ENCODE results near the gene PSME1. TPM values are rescaled to one million over a fixed set of nuclear protein-coding genes. Genes with fewer than 3 reads are reported as not detected.

PSME1 gene
- total and polyA plus RNA-seq, 4 donors: 63.3 to 237 (median 101) TPM

- DNase-seq (ENCODE audit: low spot score): no peak
- H3K9ac ChIP-seq (ENCODE audit: low read depth in 1 of 2, low read length in 2 of 2): no peak overlapping the region
- WGBS: 87% methylated on average over 2 of the region's 2 CpGs
- peaks cover 5 to 19% (median 10%) of the 10 kb centered on the region in 4 donors for H3K4me1 ChIP-seq (ENCODE audit: control insufficient read depth in 4 of 4, insufficient read depth in 4 of 4, low read length in 3 of 4)
- peak overlapping the region in 1 of 3 donors; percentile 85 for H3K4me3 ChIP-seq (ENCODE audit: low read depth in 1 of 3, low read length in 3 of 3)
- H3K27ac ChIP-seq (ENCODE audit: low read depth in 1 of 2, low read length in 2 of 2): no peak overlapping the region
- no peaks in the 10 kb centered on the region for H3K27me3 ChIP-seq (ENCODE audit: control insufficient read depth in 4 of 4, insufficient read depth in 4 of 4, low read length in 3 of 4)
- H3K9me3 ChIP-seq (ENCODE audit: control insufficient read depth in 4 of 4, low read length in 3 of 4): no peaks in the 10 kb centered on the region
- TF ChIP-seq HNF4G (IDR thresholded peaks at IDR 0.05): no peak
- no peak for TF ChIP-seq EGR1 (IDR thresholded peaks at IDR 0.05; ENCODE audit: low read depth in 2 of 2)
- no peak for TF ChIP-seq JUND (IDR thresholded peaks at IDR 0.05)
- no peak for TF ChIP-seq NR2F2 (IDR thresholded peaks at IDR 0.05)
- TF ChIP-seq RXRA (IDR thresholded peaks at IDR 0.05): no peak
- no peak for TF ChIP-seq MAX (IDR thresholded peaks at IDR 0.05)
- TF ChIP-seq HNF4A (conservative IDR thresholded peaks at IDR 0.05): no peak
- TF ChIP-seq, protein P1, sequence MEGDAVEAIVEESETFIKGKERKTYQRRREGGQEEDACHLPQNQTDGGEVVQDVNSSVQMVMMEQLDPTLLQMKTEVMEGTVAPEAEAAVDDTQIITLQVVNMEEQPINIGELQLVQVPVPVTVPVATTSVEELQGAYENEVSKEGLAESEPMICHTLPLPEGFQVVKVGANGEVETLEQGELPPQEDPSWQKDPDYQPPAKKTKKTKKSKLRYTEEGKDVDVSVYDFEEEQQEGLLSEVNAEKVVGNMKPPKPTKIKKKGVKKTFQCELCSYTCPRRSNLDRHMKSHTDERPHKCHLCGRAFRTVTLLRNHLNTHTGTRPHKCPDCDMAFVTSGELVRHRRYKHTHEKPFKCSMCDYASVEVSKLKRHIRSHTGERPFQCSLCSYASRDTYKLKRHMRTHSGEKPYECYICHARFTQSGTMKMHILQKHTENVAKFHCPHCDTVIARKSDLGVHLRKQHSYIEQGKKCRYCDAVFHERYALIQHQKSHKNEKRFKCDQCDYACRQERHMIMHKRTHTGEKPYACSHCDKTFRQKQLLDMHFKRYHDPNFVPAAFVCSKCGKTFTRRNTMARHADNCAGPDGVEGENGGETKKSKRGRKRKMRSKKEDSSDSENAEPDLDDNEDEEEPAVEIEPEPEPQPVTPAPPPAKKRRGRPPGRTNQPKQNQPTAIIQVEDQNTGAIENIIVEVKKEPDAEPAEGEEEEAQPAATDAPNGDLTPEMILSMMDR (IDR thresholded peaks at IDR 0.05; ENCODE audit: low read depth, low read length, missing input control): no peak
- TF ChIP-seq REST (IDR thresholded peaks at IDR 0.05): no peak
- no peak for TF ChIP-seq YY1 (IDR thresholded peaks at IDR 0.05)
- TF ChIP-seq TAF1 (conservative IDR thresholded peaks at IDR 0.05): no peak
- TF ChIP-seq GABPA (IDR thresholded peaks at IDR 0.05 in 1 of 2, conservative IDR thresholded peaks at IDR 0.05 in 1 of 2): no peak
- H3K36me3 ChIP-seq (ENCODE audit: control insufficient read depth in 4 of 4, insufficient read depth in 3 of 4, low read depth in 1 of 4, low read length in 3 of 4): peaks cover 10 to 49% (median 19%) of the 10 kb centered on the region in 4 donors
Observed at GRCh38 chr14:24187539-24187915, 51.5 kb downstream of the PSME1 start.

Small RNA genes within 50 kb of the gene (small RNA-seq; reads per million reads assigned to genes)
- gene IPO4: not detected
- gene IRF9: 0.09 reads per million
- 0.07 reads per million for gene RNA5SP383

Other genes with a start within 250 kb of the PSME1 start
Only the 30 nearest of the 31 such genes appear.
- gene DHRS4, start 182.4 kb upstream of the PSME1 start, total RNA-seq: 10 to 100 TPM; 53.6 to 57.7 TPM
- 10 to 100 TPM; 65.3 to 70.2 TPM for gene DHRS4, start 182.4 kb upstream of the PSME1 start, polyA plus RNA-seq
- gene DHRS4L2, start 147.3 kb upstream of the PSME1 start, total RNA-seq: 10 to 100 TPM; 16.7 to 56.8 TPM
- gene DHRS4L2, start 147.3 kb upstream of the PSME1 start, polyA plus RNA-seq: 10 to 100 TPM; 40.8 to 47.2 TPM
- under 1 TPM; 0.05 to 0.17 TPM for gene CARMIL3, start 84.2 kb upstream of the PSME1 start, total RNA-seq
- under 1 TPM; 0.17 TPM for gene CARMIL3, start 84.2 kb upstream of the PSME1 start, polyA plus RNA-seq
- not detected for gene CPNE6, start 64.6 kb upstream of the PSME1 start, total RNA-seq
- gene CPNE6, start 64.6 kb upstream of the PSME1 start, polyA plus RNA-seq: under 1 TPM; 0.05 to 0.17 TPM
- gene PCK2, start 41.9 kb upstream of the PSME1 start, total RNA-seq: 100 to 1,000 TPM in 1 of 2 donors, 10 to 100 TPM in 1; 39.8 to 205 TPM
- gene PCK2, start 41.9 kb upstream of the PSME1 start, polyA plus RNA-seq: 100 to 1,000 TPM; 236 to 250 TPM
- gene DCAF11, start 21.4 kb upstream of the PSME1 start, total RNA-seq: 100 to 1,000 TPM; 215 to 312 TPM
- 100 to 1,000 TPM in 1 of 2 donors, 10 to 100 TPM in 1; 30.1 to 119 TPM for gene DCAF11, start 21.4 kb upstream of the PSME1 start, polyA plus RNA-seq
- 1 to 10 TPM; 2.7 to 3.2 TPM for gene NRL, start 21.2 kb upstream of the PSME1 start, total RNA-seq
- gene NRL, start 21.2 kb upstream of the PSME1 start, polyA plus RNA-seq: 1 to 10 TPM; 1.5 to 2.9 TPM
- gene FITM1, start 5.5 kb upstream of the PSME1 start, total RNA-seq: 1 to 10 TPM; 1.7 to 6.4 TPM
- gene FITM1, start 5.5 kb upstream of the PSME1 start, polyA plus RNA-seq: 10 to 100 TPM; 11.9 to 16.1 TPM
- gene EMC9, start 5.4 kb downstream of the PSME1 start, total RNA-seq: 10 to 100 TPM in 1 of 2 donors, 1 to 10 TPM in 1; 8.6 to 10.5 TPM
- 10 to 100 TPM; 16.2 to 17.8 TPM for gene EMC9, start 5.4 kb downstream of the PSME1 start, polyA plus RNA-seq
- 10 to 100 TPM; 56.9 to 62.3 TPM for gene PSME2, start 10.4 kb downstream of the PSME1 start, total RNA-seq
- 100 to 1,000 TPM; 123 to 247 TPM for gene PSME2, start 10.4 kb downstream of the PSME1 start, polyA plus RNA-seq
- gene RNF31, start 11.3 kb downstream of the PSME1 start, total RNA-seq: 10 to 100 TPM; 16.3 to 36.0 TPM
- gene RNF31, start 11.3 kb downstream of the PSME1 start, polyA plus RNA-seq: 10 to 100 TPM; 20.3 to 21.6 TPM
- 10 to 100 TPM; 44.2 to 57.8 TPM for gene IRF9, start 25.1 kb downstream of the PSME1 start, total RNA-seq
- gene IRF9, start 25.1 kb downstream of the PSME1 start, polyA plus RNA-seq: 10 to 100 TPM; 37.9 to 60.9 TPM
- 1 to 10 TPM; 3.8 to 4.7 TPM for gene REC8, start 35.9 kb downstream of the PSME1 start, total RNA-seq
- 1 to 10 TPM; 2.3 to 3.8 TPM for gene REC8, start 35.9 kb downstream of the PSME1 start, polyA plus RNA-seq
- gene IPO4, start 52.6 kb downstream of the PSME1 start, total RNA-seq: 10 to 100 TPM; 16.3 to 29.8 TPM
- gene IPO4, start 52.6 kb downstream of the PSME1 start, polyA plus RNA-seq: 10 to 100 TPM; 13.6 to 32.9 TPM
- 10 to 100 TPM; 27.5 to 76.2 TPM for gene TM9SF1, start 59.2 kb downstream of the PSME1 start, total RNA-seq
- 10 to 100 TPM; 30.0 to 46.9 TPM for gene TM9SF1, start 59.2 kb downstream of the PSME1 start, polyA plus RNA-seq
- under 1 TPM in 1 of 2 donors, not detected in 1; 0.33 TPM for gene TSSK4, start 69.5 kb downstream of the PSME1 start, total RNA-seq
- under 1 TPM in 1 of 2 donors, not detected in 1; 0.25 TPM for gene TSSK4, start 69.5 kb downstream of the PSME1 start, polyA plus RNA-seq
- 10 to 100 TPM; 14.6 to 19.6 TPM for gene CHMP4A, start 77.3 kb downstream of the PSME1 start, total RNA-seq
- gene CHMP4A, start 77.3 kb downstream of the PSME1 start, polyA plus RNA-seq: 10 to 100 TPM; 36.3 to 38.7 TPM
- 1 to 10 TPM; 3.2 to 6.6 TPM for gene MDP1, start 79.9 kb downstream of the PSME1 start, total RNA-seq
- gene MDP1, start 79.9 kb downstream of the PSME1 start, polyA plus RNA-seq: 10 to 100 TPM in 1 of 2 donors, 1 to 10 TPM in 1; 7.4 to 13.4 TPM
- 10 to 100 TPM; 32.3 to 49.3 TPM for gene NEDD8, start 96.2 kb downstream of the PSME1 start, total RNA-seq
- 100 to 1,000 TPM; 107 to 136 TPM for gene NEDD8, start 96.2 kb downstream of the PSME1 start, polyA plus RNA-seq
- 10 to 100 TPM; 28.6 to 29.8 TPM for gene GMPR2, start 96.7 kb downstream of the PSME1 start, total RNA-seq
- 10 to 100 TPM; 34.9 to 42.7 TPM for gene GMPR2, start 96.7 kb downstream of the PSME1 start, polyA plus RNA-seq
- 10 to 100 TPM; 23.5 to 25.1 TPM for gene TINF2, start 106.4 kb downstream of the PSME1 start, total RNA-seq
- 10 to 100 TPM; 14.4 to 24.3 TPM for gene TINF2, start 106.4 kb downstream of the PSME1 start, polyA plus RNA-seq
- 1 to 10 TPM; 1.1 to 1.5 TPM for gene TGM1, start 127.0 kb downstream of the PSME1 start, total RNA-seq
- gene TGM1, start 127.0 kb downstream of the PSME1 start, polyA plus RNA-seq: under 1 TPM; 0.28 to 0.39 TPM
- 10 to 100 TPM in 1 of 2 donors, 1 to 10 TPM in 1; 7.5 to 19.7 TPM for gene RABGGTA, start 135.4 kb downstream of the PSME1 start, total RNA-seq
- 10 to 100 TPM; 11.7 to 14.7 TPM for gene RABGGTA, start 135.4 kb downstream of the PSME1 start, polyA plus RNA-seq
- 10 to 100 TPM; 30.3 to 84.9 TPM for gene DHRS1, start 163.6 kb downstream of the PSME1 start, total RNA-seq
- gene DHRS1, start 163.6 kb downstream of the PSME1 start, polyA plus RNA-seq: 10 to 100 TPM; 40.3 to 60.1 TPM
- gene NOP9, start 163.7 kb downstream of the PSME1 start, total RNA-seq: 10 to 100 TPM; 12.3 to 18.2 TPM
- gene NOP9, start 163.7 kb downstream of the PSME1 start, polyA plus RNA-seq: 1 to 10 TPM; 3.8 to 7.1 TPM
- 100 to 1,000 TPM in 1 of 2 donors, 10 to 100 TPM in 1; 32.1 to 142 TPM for gene CIDEB, start 171.8 kb downstream of the PSME1 start, total RNA-seq
- 100 to 1,000 TPM; 176 to 312 TPM for gene CIDEB, start 171.8 kb downstream of the PSME1 start, polyA plus RNA-seq
- gene LTB4R2, start 173.9 kb downstream of the PSME1 start, total RNA-seq: 10 to 100 TPM in 1 of 2 donors, 1 to 10 TPM in 1; 2.5 to 11.3 TPM
- 1 to 10 TPM in 1 of 2 donors, under 1 TPM in 1; 0.28 to 1.2 TPM for gene LTB4R2, start 173.9 kb downstream of the PSME1 start, polyA plus RNA-seq
- 1 to 10 TPM; 2.1 to 5.0 TPM for gene LTB4R, start 175.3 kb downstream of the PSME1 start, total RNA-seq
- 1 to 10 TPM in 1 of 2 donors, under 1 TPM in 1; 0.86 to 2.9 TPM for gene LTB4R, start 175.3 kb downstream of the PSME1 start, polyA plus RNA-seq
- gene ADCY4, start 198.9 kb downstream of the PSME1 start, total RNA-seq: 1 to 10 TPM; 2.2 to 7.2 TPM
- 1 to 10 TPM; 2.2 to 5.8 TPM for gene ADCY4, start 198.9 kb downstream of the PSME1 start, polyA plus RNA-seq
- gene RIPK3, start 203.8 kb downstream of the PSME1 start, total RNA-seq: 1 to 10 TPM; 2.7 to 2.9 TPM
- gene RIPK3, start 203.8 kb downstream of the PSME1 start, polyA plus RNA-seq: 1 to 10 TPM; 1.0 to 1.2 TPM